Stimulated activated CD8-positive, alpha-beta memory T cell treated with anti-CD3 and anti-CD28 coated beads, Interleukin-4, amount 100 ng/mL, for 4 hours (primary cell): ENCODE measurements around the gene MGME1.

Experiments
- DNase-seq, 2 donors: peaks; one replicate each; pipeline ENCODE4 v3.0.0-alpha.2; 2020; ENCODE audit warnings: low read depth in 2 of 2, low spot score in 1 of 2

MGME1 gene

DNA sequence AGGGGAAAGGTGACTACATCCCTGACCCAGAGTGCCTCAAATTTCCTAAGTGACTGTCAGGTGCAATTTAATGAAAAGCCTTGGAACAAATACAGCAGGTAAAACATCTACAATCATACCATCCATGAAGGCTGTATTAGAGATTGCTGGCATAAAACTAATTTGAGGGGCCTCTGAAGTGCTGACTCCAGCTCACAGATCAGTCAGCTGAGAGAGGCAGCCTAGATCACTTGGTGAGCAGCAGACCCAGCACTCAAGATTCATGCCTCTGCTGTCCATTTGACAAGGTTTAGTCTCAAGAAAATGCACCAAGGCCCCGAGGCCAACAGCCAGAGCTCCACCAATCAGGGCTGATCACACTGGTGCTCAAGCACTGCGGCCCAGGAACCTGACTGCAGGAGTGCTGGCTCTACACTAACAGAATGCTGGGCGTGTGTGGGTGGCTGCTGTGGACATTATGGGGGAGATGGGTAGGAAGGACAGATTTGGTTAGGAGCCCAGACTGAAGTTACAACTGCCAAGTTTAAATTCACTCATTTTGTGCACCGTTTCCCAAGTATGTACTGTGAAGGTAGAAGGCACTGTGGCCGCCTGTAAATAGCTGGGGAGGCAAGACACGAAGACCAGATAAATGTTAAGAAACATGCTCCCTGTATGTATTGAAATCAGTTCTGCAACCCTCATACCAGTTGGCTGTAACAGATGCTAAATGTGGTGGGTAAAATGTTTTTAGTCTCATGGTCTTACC lies 28.4 kb upstream of the MGME1 start:
- DNase-seq, result no peak

GRCh38 chr20:17941087-17941825 lies 27.6 kb upstream of the MGME1 start:
- no peak for DNase-seq

DNA sequence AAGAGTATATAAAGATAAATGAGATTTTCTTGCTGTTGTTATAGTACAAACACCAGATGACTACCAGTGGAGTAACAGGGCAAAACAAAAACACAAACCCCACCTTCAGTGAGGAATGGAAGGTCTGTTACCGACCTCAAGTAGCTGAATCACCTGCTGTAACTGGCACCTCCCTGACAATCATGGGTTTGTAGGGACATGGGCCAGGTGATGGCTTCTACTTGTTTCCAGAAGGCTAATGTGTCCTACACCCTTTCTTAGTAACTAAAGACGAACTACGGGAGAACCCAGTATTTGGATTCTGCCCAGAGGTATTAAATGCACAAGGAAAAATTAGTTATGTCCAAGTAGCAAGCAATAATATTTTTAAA lies 27.0 kb upstream of the MGME1 start:
- DNase-seq, result no peak

DNA sequence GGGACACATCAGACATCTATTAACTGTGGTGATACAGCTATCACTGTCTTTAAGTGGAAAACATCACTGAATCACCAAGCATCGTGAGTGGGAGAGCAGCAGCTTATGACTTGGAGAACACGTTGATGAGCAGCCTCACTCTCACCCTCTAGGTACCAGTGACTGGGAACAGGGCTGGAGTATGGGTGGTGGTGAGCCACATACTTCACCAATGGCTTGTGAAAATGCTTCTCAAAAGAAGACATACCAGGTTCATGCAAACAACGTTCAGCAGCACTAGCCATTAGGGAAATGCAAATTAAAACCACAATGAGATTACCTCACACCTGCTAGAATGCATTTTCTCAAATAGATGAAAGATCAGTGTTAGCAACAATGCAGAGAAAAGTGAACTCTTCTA lies 25.5 kb upstream of the MGME1 start:
- DNase-seq, result no peak

DNA sequence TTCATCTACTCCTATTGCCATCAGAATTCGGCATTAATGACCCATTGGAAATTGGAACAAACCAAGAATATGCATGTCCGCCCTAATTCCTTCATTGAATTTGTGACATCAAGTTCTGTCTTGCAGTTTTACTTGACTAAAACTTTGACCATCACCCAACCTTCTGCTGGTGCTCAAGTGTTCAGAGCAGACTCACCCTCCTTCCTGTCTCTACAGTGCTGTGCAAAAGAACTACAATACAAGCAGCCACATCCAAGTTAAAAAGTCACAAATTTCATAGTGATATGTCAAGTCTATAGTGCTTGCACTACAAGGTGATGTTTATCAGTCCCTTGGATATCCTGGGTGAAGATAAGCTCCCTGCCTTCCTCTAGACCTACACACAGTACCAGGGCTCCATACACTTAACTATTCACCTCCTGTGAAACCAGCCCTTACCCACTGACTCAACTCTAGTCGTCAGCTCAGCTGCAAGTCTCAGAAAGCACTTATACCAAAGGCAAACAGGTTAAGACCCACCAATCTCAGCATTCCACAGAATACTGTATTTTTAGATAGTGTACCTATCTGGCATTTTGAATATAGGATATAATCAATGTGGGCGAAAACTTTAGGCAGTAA lies 23.9 kb upstream of the MGME1 start:
- DNase-seq, result no peak

DNA sequence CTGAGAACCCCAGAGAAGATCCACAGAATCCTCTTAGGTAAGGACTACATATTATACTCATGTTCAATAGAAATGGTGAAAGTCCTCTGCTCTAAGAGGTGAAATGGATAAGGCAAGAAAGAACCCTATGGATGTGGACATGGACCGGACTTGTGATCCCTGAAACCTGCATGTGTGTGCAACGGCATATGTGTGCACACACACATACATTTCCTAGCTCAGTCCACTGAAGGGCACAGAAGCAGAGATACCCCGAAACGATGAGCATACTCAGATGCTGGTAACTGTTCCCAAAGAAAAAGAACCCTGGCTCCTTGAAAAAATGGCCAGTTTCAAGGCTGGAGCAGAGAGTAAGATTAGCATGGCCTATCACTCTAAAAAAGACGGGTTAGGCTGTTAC lies 22.8 kb upstream of the MGME1 start:
- no peak for DNase-seq

- DNase-seq, result no peak
These were observed 22.0 kb upstream of the MGME1 start for GRCh38 chr20:17946572-17947473.

GRCh38 chr20:17947474-17947815 lies 21.4 kb upstream of the MGME1 start:
- DNase-seq, result no peak

DNA sequence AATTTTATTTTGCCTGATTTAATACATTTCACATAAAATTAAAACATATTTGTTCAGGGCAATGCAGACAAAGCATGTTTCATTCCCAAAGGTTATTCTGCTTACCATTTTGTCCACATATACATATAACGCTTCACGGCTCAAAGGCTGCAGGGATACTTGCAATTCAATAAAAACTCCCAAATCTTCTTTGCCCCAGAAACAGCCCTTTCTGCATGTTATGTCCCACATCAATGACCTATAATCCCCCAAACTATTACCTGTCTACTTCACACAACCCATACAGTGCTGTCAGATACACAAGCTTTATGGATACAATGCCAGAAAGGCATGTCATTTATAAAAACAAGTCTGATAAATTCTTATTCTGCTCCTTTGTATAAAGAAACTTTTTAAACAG lies 20.4 kb upstream of the MGME1 start:
- DNase-seq, result no peak

- DNase-seq, result no peak
These were observed 18.9 kb upstream of the MGME1 start for GRCh38 chr20:17949899-17950298.

- DNase-seq, result no peak
These were observed 18.1 kb upstream of the MGME1 start for GRCh38 chr20:17950670-17951069.

- no peak for DNase-seq
These were observed 17.5 kb upstream of the MGME1 start for GRCh38 chr20:17951323-17951722.

DNA sequence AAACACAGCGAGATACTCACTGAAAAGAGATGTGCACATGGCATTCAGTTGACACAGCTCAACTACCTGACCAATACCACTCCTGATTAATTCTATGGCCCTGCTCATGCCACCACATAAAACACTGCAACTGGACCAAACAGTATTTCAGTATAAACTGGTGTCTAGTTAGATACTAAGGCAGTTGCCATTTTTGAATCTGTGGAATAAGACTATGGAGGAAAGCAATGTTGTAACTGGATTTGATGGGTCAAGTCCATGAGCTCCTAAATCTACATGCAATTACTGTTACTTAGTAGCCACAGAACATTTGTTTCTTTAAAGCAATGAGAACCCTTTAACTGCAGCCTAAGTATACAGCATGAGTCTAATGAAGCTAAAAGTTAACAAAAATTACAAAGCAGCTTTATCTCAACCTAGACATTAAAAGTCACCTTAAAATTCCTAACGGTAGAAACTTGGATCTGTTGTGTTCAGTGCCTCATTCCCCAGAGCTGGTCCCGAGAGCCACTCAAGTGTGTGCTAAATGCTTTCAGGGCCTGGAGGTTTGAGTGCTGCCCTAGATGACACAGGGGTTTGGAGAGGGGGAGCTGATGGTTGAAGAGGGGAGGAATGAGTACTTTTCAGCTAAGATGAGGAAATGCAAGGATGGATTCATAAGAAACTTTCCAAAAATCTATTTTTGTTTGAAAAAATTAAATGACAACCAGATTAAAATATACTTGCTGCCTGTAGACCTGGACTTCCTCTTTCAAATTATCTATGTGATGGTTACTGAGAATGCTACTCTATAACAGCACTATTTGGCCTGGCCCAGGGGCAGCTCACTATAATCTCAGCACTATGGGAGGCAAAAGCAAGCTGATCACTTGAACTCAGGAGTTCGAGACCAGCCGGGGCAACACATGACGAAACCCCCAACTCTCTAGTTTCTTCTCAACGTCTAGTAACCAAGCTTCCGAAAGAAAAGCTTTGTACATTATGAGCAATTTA lies 15.8 kb upstream of the MGME1 start:
- no peak for DNase-seq

DNA sequence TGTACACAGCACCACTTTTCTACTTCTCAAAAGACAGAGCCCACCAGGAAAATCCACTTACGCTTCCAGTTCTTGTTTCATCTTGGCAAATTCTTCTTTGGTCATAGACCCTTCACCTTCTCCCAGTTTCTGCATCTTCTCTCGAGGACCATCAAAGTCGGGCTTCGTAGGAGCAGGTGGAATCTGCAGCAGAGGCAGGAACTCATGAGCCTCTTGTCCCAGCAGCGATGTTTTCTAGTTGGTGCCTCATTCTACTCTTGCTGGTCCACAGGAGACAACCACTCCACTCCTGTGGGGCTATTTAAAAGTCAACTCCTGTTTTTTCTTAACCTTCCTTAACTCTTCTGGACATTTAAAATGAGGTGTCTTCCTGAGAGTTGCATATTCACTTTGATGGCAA lies 14.9 kb upstream of the MGME1 start:
- no peak for DNase-seq

GRCh38 chr20:17955302-17955701 lies 13.5 kb upstream of the MGME1 start:
- DNase-seq, result no peak

DNA sequence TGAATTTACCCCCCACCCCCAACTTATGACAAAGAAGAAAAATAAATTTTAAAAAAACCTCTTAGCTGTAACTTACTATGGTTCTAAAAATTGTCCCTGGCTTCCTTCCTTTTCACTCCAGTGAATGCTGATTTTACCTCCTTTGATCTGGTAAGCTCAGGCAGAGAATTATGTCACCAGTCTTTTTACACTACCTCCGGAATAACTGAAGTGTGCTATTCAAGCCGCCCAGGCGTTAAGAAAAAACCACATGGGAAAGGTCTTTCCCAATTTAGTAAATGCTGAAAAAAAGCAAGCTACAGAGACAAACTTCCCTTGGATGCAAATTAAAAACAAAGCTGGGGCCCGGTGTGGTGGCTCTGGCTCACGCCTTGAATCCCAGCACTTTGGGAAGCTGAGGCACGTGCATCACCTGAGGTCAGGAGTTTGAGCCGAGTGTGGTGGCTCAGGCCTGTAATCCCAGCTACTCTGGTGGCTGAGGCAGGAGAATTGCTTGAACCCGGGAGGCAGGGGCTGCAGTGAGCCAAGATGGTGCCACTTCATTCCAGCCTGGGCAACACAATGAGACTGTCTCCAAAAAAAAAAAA lies 12.6 kb upstream of the MGME1 start:
- no peak for DNase-seq

- DNase-seq, result no peak
These were observed 11.1 kb upstream of the MGME1 start for GRCh38 chr20:17957505-17958363.

DNA sequence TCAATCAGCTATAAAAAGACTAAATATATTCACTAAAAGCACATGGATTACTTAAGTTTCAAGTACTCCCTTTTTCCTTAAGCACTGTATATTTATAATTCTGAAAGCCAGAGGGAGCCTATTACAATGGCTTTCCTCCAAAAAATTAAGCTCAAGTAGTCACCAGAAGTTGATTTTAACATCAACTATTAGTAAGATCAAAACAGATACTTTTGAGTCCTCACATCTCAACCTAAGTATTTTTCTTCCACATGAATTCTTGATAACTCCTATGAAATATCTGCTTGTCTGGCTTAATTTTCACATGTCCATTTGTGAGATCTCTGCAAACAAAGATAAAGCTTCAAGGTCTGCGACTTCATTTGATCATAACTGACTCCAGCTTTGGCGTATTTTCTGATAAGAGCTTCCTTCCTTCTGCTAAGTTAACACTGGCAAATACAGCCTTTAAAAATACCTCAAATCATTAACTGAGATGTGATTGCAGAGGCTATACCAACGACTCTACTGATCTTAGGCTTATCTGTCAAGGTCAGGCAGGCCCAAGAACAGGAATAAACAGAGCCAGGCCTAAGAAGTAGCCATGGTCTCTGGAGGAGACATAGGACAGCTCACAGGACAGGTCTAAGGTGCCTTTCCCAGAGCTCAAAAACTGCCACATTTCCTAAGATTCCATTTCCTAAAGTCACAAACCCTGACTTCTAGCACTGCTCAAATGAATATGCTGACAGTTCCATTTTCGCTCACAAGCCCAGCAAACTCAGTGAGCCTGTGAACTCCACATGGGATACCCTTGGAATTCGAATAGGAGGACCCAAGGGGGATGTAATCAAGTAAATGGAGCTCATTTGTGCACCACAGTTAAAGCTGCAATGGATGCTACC lies 10.2 kb upstream of the MGME1 start:
- DNase-seq, result no peak
